UCSD-AML1 (cell line): ENCODE measurements around the gene PTAFR.

ENCODE experiments used
- DNase-seq: peaks from one replicate; lab custom pipeline; 2025; ENCODE audit not compliant: unreplicated experiment; lab: John Stamatoyannopoulos, UW

Gene PTAFR

GRCh38 chr1:28126212-28126611, 50.3 kb downstream of the PTAFR start:
- DNase-seq, result no peak

- no peak for DNase-seq
These were observed 53.0 kb downstream of the PTAFR start for GRCh38 chr1:28123461-28123961.

GRCh38 chr1:28122183-28122582, 54.3 kb downstream of the PTAFR start:
- DNase-seq, result no peak

GRCh38 chr1:28119556-28119955, 56.9 kb downstream of the PTAFR start:
- DNase-seq, result no peak

GRCh38 chr1:28118640-28119307, 57.7 kb downstream of the PTAFR start:
- DNase-seq, result no peak

- DNase-seq, result peak; percentile 59
These were observed 61.2 kb downstream of the PTAFR start for GRCh38 chr1:28115267-28115666.

- DNase-seq, result no peak
These were observed 61.6 kb downstream of the PTAFR start for GRCh38 chr1:28114844-28115243.

- no peak for DNase-seq
These were observed 63.3 kb downstream of the PTAFR start for GRCh38 chr1:28113242-28113572.

- DNase-seq, result peak; percentile 45
These were observed 63.9 kb downstream of the PTAFR start for GRCh38 chr1:28112388-28113241.

- peak; percentile 31 for DNase-seq
These were observed 65.3 kb downstream of the PTAFR start for GRCh38 chr1:28111157-28111556.

GRCh38 chr1:28110555-28110954, 65.9 kb downstream of the PTAFR start:
- DNase-seq, result no peak

- DNase-seq, result no peak
These were observed 66.9 kb downstream of the PTAFR start for GRCh38 chr1:28109639-28110038.

- no peak for DNase-seq
These were observed 68.5 kb downstream of the PTAFR start for GRCh38 chr1:28108001-28108400.

GRCh38 chr1:28104866-28105467, 71.5 kb downstream of the PTAFR start:
- DNase-seq, result no peak

GRCh38 chr1:28102189-28102588, 74.3 kb downstream of the PTAFR start:
- no peak for DNase-seq

- DNase-seq, result no peak
These were observed 77.3 kb downstream of the PTAFR start for GRCh38 chr1:28099050-28099769.
